Esophagus squamous epithelium (tissue), 5 donors: ENCODE measurements around the gene BCL2L13. TPM values are rescaled to one million over a fixed set of nuclear protein-coding genes. Genes with fewer than 3 reads are reported as not detected.

Source experiments
- DNase-seq: peaks from one replicate; lab custom pipeline; 2025; lab: John Stamatoyannopoulos, UW
- H3K27ac ChIP-seq, 4 donors: fragments of 200-600 bp; sonication (generic); one replicate each; pipeline ENCODE4 v1.5.1; 2016 to 2019; ENCODE audit warnings: mild to moderate bottlenecking in 1 of 4
- H3K27me3 ChIP-seq, 4 donors: fragments of 200-600 bp; sonication (generic); 1 replicate in 3 of 4; 2 replicates in 1 of 4; pipeline versions ENCODE4 v1.5.1 to v1.6.0; 2017 to 2021; ENCODE audit warnings: antibody characterized with exemption in 1 of 4
- H3K36me3 ChIP-seq, 3 donors: fragments of 200-600 bp; sonication (generic); one replicate each; pipeline ENCODE4 v1.5.1; 2016 to 2019
- H3K4me1 ChIP-seq, 3 donors: fragments of 200-600 bp; sonication (generic); one replicate each; pipeline ENCODE4 v1.5.1; 2017 to 2019
- H3K4me3 ChIP-seq, 4 donors: fragments of 200-600 bp; sonication (generic); 1 replicate in 3 of 4; 2 replicates in 1 of 4; pipeline ENCODE4 v1.5.1; 2016 to 2019; ENCODE audit warnings: mild to moderate bottlenecking in 2 of 4, moderate library complexity in 1 of 4
- H3K9me3 ChIP-seq, 3 donors: fragments of 200-600 bp; sonication (generic); one replicate each; pipeline ENCODE4 v1.5.1; 2016 to 2019
- CTCF ChIP-seq, 6 experiments: fragments of 450-650 bp in 4 of 6; fragments of 200-600 bp in 2 of 6; sonication (generic) in 2 of 6; IDR thresholded peaks; one replicate each; pipeline ENCODE4 v1.5.1; 2016 to 2019; ENCODE audit warnings: antibody characterized with exemption in 6 of 6, mild to moderate bottlenecking in 4 of 6, moderate library complexity in 4 of 6
- POLR2A ChIP-seq, 4 donors: fragments of 450-650 bp; IDR thresholded peaks; one replicate each; pipeline ENCODE4 v1.6.1; 2017; ENCODE audit warnings: antibody characterized with exemption in 4 of 4, mild to moderate bottlenecking in 4 of 4, moderate library complexity in 3 of 4
- WGBS, 2 donors: methylation state at CpG; one replicate each; pipeline ENCODE4 v1.1.5; 2018; 5-methylcytosine and 5-hydroxymethylcytosine counted together
- intact Hi-C: fragments of 100-400 bp; cut with DNase I; formaldehyde crosslinking; loops from one replicate; pipeline ENCODE4 v1.15.0; 2022
- total RNA-seq, 4 donors: library from RNA; depleted of rRNA; stranded (reverse); fragments of >200 nt; gene quantifications; one replicate each; pipeline ENCODE4 v1.1.0, GENCODE V29; 2016
- donor health status: DM: yes; HTN: yes; CAD: no.

The BCL2L13 gene
- total RNA-seq, 4 donors from 2014 or later: 31.7 to 49.2 (median 43.1) TPM

DNA sequence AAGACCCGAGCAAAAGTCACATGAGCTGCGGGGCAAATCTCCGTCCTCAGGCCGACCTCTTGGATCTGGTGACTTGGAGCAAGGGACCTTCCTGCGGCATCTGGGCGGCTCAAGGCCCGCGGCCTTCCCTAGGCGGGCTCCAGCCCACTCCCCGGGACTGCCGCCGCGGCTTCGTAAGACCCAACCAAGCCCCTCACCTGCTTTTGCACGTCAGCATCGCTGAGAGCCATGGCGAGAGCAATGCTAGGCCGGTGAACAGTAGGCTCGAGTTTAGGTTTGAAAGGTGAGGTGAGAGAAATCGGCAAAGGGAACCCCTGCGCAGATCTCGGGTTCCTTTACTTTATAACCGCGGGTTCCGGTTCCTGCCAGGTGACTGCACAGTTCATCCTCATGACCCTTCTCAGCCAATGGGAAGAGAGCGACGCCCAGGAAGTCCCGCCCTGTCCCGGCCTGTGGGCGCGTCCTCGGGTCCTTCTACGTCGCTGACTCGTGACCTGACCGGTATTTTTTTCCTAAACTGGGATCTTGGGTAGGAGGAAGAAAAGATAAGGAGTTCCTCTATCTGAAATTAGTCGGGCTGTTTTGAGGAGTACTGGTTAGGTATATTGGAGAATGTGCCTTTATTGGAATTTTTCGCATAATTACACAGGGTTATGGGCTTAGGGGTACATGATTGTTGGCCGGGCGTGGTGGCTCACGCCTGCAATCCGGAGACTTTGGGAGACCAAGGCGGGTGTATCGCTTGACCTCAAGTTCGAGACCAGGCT is 10.0 kb upstream of the BCL2L13 start, which contains the start of gene ATP6V1E1:
ATP6V1E1 (minus strand) TSS at position 344 of the 767 bp plus-strand sequence; CDS start at position 230, 114 bp downstream.
- TF ChIP-seq POLR2A (IDR thresholded peaks at IDR 0.05) (peak in 3 of 4 donors; percentile 64 to 87 (median 79)), CTCF (IDR thresholded peaks at IDR 0.05) (no peak)
- Histone ChIP-seq H3K27ac (peak within 1 kb of the TSS; percentile 88 to 98 (median 96)), H3K9me3 (no peaks in the 10 kb centered on the region), H3K4me1 (peaks cover 10 to 74% (median 13%) of the 10 kb centered on the region in 3 donors), H3K27me3 (no peaks in the 10 kb centered on the region), H3K4me3 (peak within 1 kb of the TSS; percentile 66 to 96 (median 94)), H3K36me3 (peaks cover 0 to 22% (median 2%) of the 10 kb centered on the region in 3 donors)
- peak; percentile 81 for DNase-seq
- WGBS, 2 donors: 1% methylated on average over 31 to 40 of the region's 45 CpGs
- intact Hi-C loops: loop anchor here (10.0 kb wide), 2 partner anchors 54 to 454 kb away; no protein-coding TSS in a partner anchor

DNA sequence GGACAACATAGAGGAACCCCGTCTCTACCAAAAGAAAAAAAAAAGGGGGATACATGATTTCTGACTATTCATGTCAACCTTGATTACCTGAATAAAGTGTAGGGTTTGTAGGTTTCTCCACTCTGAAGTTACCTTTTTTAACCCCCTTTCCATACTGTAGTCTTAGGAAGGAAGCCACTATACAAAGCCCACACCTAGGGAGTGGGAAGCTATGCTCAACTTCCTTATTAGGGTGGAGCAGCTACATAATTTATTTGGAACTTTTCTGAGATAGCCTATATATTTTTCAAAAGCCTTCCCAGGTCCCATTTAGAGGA is 9.4 kb upstream of the BCL2L13 start:
- TF ChIP-seq POLR2A (IDR thresholded peaks at IDR 0.05) (no peak), CTCF (IDR thresholded peaks at IDR 0.05) (no peak)
- Histone ChIP-seq H3K27me3 (no peaks in the 10 kb centered on the region), H3K27ac (peak overlapping the region; percentile 88 to 98 (median 96)), H3K4me3 (peak overlapping the region; percentile 66 to 96 (median 94)), H3K9me3 (no peaks in the 10 kb centered on the region), H3K36me3 (peaks cover 0 to 17% (median 2%) of the 10 kb centered on the region in 3 donors), H3K4me1 (peaks cover 10 to 76% (median 13%) of the 10 kb centered on the region in 3 donors)
- DNase-seq: no peak
- intact Hi-C loops: loop anchor here (10.0 kb wide), 2 partner anchors 54 to 454 kb away; no protein-coding TSS in a partner anchor
- WGBS, 2 donors: 0% methylated on average over 1 of the region's 1 CpG

GRCh38 chr22:17629641-17630040 is 8.9 kb upstream of the BCL2L13 start:
- Histone ChIP-seq H3K9me3 (no peaks in the 10 kb centered on the region), H3K4me1 (peaks cover 10 to 76% (median 13%) of the 10 kb centered on the region in 3 donors), H3K27me3 (no peaks in the 10 kb centered on the region), H3K36me3 (peaks cover 0 to 11% (median under 1%) of the 10 kb centered on the region in 3 donors), H3K4me3 (no peak overlapping the region), H3K27ac (peak overlapping the region in 3 of 4 donors; percentile 88 to 98 (median 95))
- WGBS, 2 donors: 76 to 80% methylated on average over 7 of the region's 7 CpGs
- TF ChIP-seq CTCF (IDR thresholded peaks at IDR 0.05) (no peak), POLR2A (IDR thresholded peaks at IDR 0.05) (no peak)
- DNase-seq: no peak
- intact Hi-C loops: loop anchor here (10.0 kb wide), 2 partner anchors 55 to 455 kb away; no protein-coding TSS in a partner anchor

DNA sequence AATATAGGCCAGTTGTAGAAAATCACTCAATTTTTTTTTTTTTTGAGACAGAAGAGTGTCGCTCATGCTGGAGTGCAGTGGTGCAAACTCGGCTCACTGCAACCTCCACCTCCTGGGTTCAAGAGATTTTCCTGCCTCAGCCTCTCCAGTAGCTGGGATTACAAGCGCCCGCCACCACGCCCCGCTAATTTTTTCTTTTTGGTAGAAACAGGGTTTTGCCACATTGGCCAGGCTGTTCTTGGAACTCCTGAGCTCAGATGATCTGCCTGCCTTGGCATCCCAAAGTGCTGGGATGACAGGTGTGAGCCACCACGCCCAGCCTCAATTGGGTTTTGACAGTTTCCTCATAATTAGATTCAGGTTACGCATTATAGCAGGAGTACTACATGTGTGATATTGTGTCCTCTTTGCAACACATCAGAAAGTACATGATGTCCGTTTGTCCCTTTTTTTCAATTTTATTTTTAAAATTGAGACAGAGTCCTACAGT is 7.4 kb upstream of the BCL2L13 start:
- H3K4me1 ChIP-seq: peaks cover 10 to 68% (median 13%) of the 10 kb centered on the region in 3 donors
- intact Hi-C loops: no loop called here
- TF ChIP-seq CTCF (IDR thresholded peaks at IDR 0.05): no peak
- TF ChIP-seq POLR2A (IDR thresholded peaks at IDR 0.05): no peak
- no peak for DNase-seq
- WGBS, 2 donors: 86 to 92% methylated on average over 7 to 9 of the region's 9 CpGs
- H3K4me3 ChIP-seq: no peak overlapping the region
- H3K27me3 ChIP-seq: no peaks in the 10 kb centered on the region
- no peaks in the 10 kb centered on the region for H3K9me3 ChIP-seq
- peak overlapping the region in 3 of 4 donors; percentile 5 to 44 (median 7) for H3K27ac ChIP-seq
- H3K36me3 ChIP-seq: no peaks in the 10 kb centered on the region
